ENCODE results near the gene HARS1.

DNA sequence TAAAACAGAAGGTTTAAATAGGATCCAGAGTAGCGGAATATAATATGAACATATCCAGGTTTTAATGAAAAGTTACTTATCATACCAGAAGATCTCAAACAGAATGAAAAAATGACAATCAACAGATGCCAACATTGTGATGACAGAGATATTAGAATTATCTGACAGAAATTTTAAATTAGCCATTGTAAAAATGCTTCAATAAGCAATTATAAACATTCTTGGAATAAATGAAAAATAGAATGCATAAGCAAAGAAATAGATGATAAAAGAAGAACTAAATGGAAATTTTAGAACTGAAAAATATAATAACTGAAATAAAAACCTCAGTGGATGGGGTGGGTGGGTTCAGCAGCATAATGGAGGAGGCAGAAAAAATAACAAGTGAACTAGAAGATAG, 46.3 kb upstream of the HARS1 start:
- TF ChIP-seq, protein P1, sequence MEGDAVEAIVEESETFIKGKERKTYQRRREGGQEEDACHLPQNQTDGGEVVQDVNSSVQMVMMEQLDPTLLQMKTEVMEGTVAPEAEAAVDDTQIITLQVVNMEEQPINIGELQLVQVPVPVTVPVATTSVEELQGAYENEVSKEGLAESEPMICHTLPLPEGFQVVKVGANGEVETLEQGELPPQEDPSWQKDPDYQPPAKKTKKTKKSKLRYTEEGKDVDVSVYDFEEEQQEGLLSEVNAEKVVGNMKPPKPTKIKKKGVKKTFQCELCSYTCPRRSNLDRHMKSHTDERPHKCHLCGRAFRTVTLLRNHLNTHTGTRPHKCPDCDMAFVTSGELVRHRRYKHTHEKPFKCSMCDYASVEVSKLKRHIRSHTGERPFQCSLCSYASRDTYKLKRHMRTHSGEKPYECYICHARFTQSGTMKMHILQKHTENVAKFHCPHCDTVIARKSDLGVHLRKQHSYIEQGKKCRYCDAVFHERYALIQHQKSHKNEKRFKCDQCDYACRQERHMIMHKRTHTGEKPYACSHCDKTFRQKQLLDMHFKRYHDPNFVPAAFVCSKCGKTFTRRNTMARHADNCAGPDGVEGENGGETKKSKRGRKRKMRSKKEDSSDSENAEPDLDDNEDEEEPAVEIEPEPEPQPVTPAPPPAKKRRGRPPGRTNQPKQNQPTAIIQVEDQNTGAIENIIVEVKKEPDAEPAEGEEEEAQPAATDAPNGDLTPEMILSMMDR (IDR thresholded peaks at IDR 0.05; ENCODE audit: poor library complexity): no peak
- TF ChIP-seq EZH2 (IDR thresholded peaks at IDR 0.05; ENCODE audit: borderline replicate concordance): no peak
- TF ChIP-seq EZH2phosphoT487 (IDR thresholded peaks at IDR 0.05; ENCODE audit: low read depth, severe bottlenecking, unreplicated experiment): no peak
